Smooth muscle cell (in vitro differentiated cells): ENCODE data around the gene SFXN5. TPM values are rescaled to one million over a fixed set of nuclear protein-coding genes. Genes with fewer than 3 reads are reported as not detected.

ENCODE experiments used
- DNase-seq: peaks from one replicate; lab custom pipeline; 2025; ENCODE audit not compliant: unreplicated experiment; lab: John Stamatoyannopoulos, UW
- H2AFZ ChIP-seq: fragments of 200-600 bp; sonication (generic); 2 replicates; pipeline ENCODE4 v1.6.0; 2016; ENCODE audit warnings: antibody characterized with exemption, low read depth, mild to moderate bottlenecking
- H3F3A ChIP-seq: fragments of 200-600 bp; sonication (generic); 2 replicates; pipeline ENCODE4 v1.6.0; 2017; ENCODE audit warnings: antibody characterized with exemption, low read depth
- H3K27ac ChIP-seq: fragments of 200-600 bp; sonication (generic); 2 replicates; pipeline ENCODE4 v1.5.1; 2016; ENCODE audit warnings: low read depth, mild to moderate bottlenecking
- H3K27me3 ChIP-seq: fragments of 200-600 bp; sonication (generic); 2 replicates; pipeline ENCODE4 v1.6.1; 2016; ENCODE audit warnings: low read depth, mild to moderate bottlenecking
- H3K36me3 ChIP-seq: fragments of 200-600 bp; sonication (generic); 2 replicates; pipeline ENCODE4 v1.5.1; 2016; ENCODE audit warnings: low read depth
- H3K4me1 ChIP-seq: fragments of 200-600 bp; sonication (generic); 2 replicates; pipeline ENCODE4 v1.5.1; 2016; ENCODE audit warnings: low read depth
- H3K4me2 ChIP-seq: fragments of 200-600 bp; sonication (generic); 2 replicates; pipeline ENCODE4 v1.6.0; 2016; ENCODE audit warnings: mild to moderate bottlenecking
- H3K4me3 ChIP-seq: fragments of 200-600 bp; sonication (generic); 2 replicates; pipeline ENCODE4 v1.5.1; 2016; ENCODE audit warnings: mild to moderate bottlenecking
- H3K79me2 ChIP-seq: fragments of 200-600 bp; sonication (generic); 2 replicates; pipeline ENCODE4 v1.6.0; 2016; ENCODE audit warnings: low read depth, mild to moderate bottlenecking
- H3K9ac ChIP-seq: fragments of 200-600 bp; sonication (generic); 2 replicates; pipeline ENCODE4 v1.6.0; 2016; ENCODE audit warnings: low read depth
- H3K9me3 ChIP-seq: fragments of 200-600 bp; sonication (generic); replicated peaks from 2 replicates; pipeline ENCODE4 v1.5.1; 2016; ENCODE audit warnings: low read depth
- H4K20me1 ChIP-seq: fragments of 200-600 bp; sonication (generic); 2 replicates; pipeline ENCODE4 v1.6.0; 2016; ENCODE audit warnings: low read depth
- CTCF ChIP-seq: fragments of 200-600 bp; sonication (generic); IDR thresholded peaks from 2 replicates; pipeline ENCODE4 v1.5.1; 2017; ENCODE audit warnings: borderline replicate concordance, mild to moderate bottlenecking, antibody characterized with exemption; ENCODE audit not compliant: insufficient read depth, poor library complexity, severe bottlenecking
- WGBS: methylation state at CpG from one replicate; pipeline ENCODE4 v1.1.7; 2016; ENCODE audit warnings: low lambda C conversion rate; 5-methylcytosine and 5-hydroxymethylcytosine counted together
- polyA plus RNA-seq: library from polyadenylated mRNA; unstranded; fragments of >200 nt; fragmentation: Nextera tagmentation; extraction: Ambion mirVana; gene quantifications from 2 replicates; pipeline ENCODE4 v1.2.1, GENCODE V29; 2016
- total RNA-seq: library from RNA; depleted of rRNA; stranded (reverse); fragments of >200 nt; gene quantifications from 2 replicates; pipeline ENCODE4 v1.2.3, GENCODE V29; 2014

SFXN5 gene
- total and polyA plus RNA-seq, 2 experiments from 2014 or later: 6.9 to 8.3 TPM

- Histone ChIP-seq H3K9me3 (no peaks in the 10 kb centered on the region), H4K20me1 (peaks cover 19% of the 10 kb centered on the region), H3K79me2 (peaks cover 25% of the 10 kb centered on the region), H3K4me1 (peaks cover 10% of the 10 kb centered on the region), H3K27ac (peak overlapping the region; percentile 95), H2AFZ (no peak overlapping the region), H3K9ac (peak overlapping the region; percentile 92), H3K4me3 (peak overlapping the region; percentile 96), H3F3A (peaks cover 8% of the 10 kb centered on the region), H3K4me2 (peak overlapping the region; percentile 100), H3K36me3 (no peaks in the 10 kb centered on the region), H3K27me3 (no peaks in the 10 kb centered on the region)
- DNase-seq: no peak
- no peak for TF ChIP-seq CTCF
- WGBS: 96% methylated on average over 1 of the region's 1 CpG
Measured at GRCh38 chr2:73072416-73072815, 904 bp upstream of the SFXN5 start.

- H3K4me1 ChIP-seq: peaks cover 10% of the 10 kb centered on the region
- 19% methylated on average over 11 of the region's 11 CpGs for WGBS
- peaks cover 8% of the 10 kb centered on the region for H3F3A ChIP-seq
- peak overlapping the region; percentile 14 for H2AFZ ChIP-seq
- no peaks in the 10 kb centered on the region for H3K27me3 ChIP-seq
- peaks cover 28% of the 10 kb centered on the region for H3K79me2 ChIP-seq
- peaks cover 19% of the 10 kb centered on the region for H4K20me1 ChIP-seq
- peak overlapping the region; percentile 96 for H3K4me3 ChIP-seq
- no peak for DNase-seq
- H3K9ac ChIP-seq: peak overlapping the region; percentile 92
- no peaks in the 10 kb centered on the region for H3K36me3 ChIP-seq
- no peak for TF ChIP-seq CTCF
- H3K27ac ChIP-seq: peak overlapping the region; percentile 95
- peak overlapping the region; percentile 100 for H3K4me2 ChIP-seq
- H3K9me3 ChIP-seq: no peaks in the 10 kb centered on the region
Measured at GRCh38 chr2:73072129-73072395, 550 bp upstream of the SFXN5 start.

- Histone ChIP-seq H3K9ac (peak overlapping the region; percentile 92), H3K4me1 (peaks cover 10% of the 10 kb centered on the region), H3K27me3 (no peaks in the 10 kb centered on the region), H3K79me2 (peaks cover 37% of the 10 kb centered on the region), H2AFZ (peak overlapping the region; percentile 82), H3K36me3 (no peaks in the 10 kb centered on the region), H3F3A (peaks cover 8% of the 10 kb centered on the region), H3K4me2 (peak overlapping the region; percentile 100), H3K27ac (peak overlapping the region; percentile 95), H3K4me3 (peak overlapping the region; percentile 96), H3K9me3 (no peaks in the 10 kb centered on the region), H4K20me1 (peaks cover 17% of the 10 kb centered on the region)
- WGBS: under 1% methylated on average over 66 of the region's 83 CpGs
- TF ChIP-seq CTCF: no peak
- peak; percentile 62 for DNase-seq
Measured at GRCh38 chr2:73070643-73071359, 711 bp downstream of the SFXN5 start.
